WI38 (cell line): ENCODE data around the gene RALGDS.
"Not testable (repeated sequence)": the region's sequence is repeated elsewhere in the genome, so short reads cannot be mapped to it uniquely, and the experiment has no call there.

Experiments used
- H3K4me3 ChIP-seq: 2 replicates; pipeline ENCODE4 v1.5.1; 2011; ENCODE audit warnings: low read depth, mild to moderate bottlenecking, control low read depth, low read length
- CTCF ChIP-seq: IDR thresholded peaks from 2 replicates; pipeline ENCODE4 v1.5.1; 2012; ENCODE audit warnings: low read depth, mild to moderate bottlenecking, control low read depth, low read length

RALGDS gene

DNA sequence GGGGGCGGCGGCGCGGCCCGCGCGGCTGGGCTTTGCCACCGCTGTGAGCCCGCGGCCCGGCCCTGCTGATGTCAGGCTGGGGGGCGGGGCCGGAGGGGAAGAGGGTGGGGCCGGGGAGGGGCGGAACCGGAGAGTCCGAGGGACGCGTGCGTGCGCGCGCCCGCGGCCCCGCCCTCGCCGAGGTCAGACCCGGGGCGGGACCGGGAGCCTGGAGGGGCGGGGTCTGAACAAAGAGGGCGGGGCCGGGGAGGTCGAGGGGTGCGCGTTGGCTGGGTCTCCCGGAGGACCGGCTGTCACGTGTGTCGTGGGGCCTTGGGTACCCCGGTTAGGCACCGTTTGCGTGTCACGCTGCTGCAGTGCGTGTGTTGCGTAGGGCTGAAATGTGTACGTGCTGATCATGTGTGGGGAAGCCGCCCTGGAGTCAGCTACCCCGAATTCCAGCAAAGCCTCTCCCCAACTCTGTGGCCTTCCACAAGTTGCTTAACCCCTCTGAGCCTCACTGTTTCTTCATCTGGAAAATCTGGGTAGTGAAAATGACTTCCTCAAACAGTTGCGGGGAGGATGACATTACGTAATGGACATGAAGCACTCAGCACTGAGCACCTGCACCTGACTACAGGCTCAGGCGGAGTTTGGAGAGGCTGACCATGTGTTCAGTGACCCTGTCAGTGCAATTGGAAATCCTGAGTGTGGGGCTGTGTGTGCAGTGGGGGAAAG is at the start of gene RALGDS:
RALGDS (minus strand) TSS at position 43 of the 717 bp plus-strand sequence. CDS start 86 bp downstream, outside the sequence.
- H3K4me3 ChIP-seq = peak within 1 kb of the TSS; percentile 74
- TF ChIP-seq CTCF = no peak

DNA sequence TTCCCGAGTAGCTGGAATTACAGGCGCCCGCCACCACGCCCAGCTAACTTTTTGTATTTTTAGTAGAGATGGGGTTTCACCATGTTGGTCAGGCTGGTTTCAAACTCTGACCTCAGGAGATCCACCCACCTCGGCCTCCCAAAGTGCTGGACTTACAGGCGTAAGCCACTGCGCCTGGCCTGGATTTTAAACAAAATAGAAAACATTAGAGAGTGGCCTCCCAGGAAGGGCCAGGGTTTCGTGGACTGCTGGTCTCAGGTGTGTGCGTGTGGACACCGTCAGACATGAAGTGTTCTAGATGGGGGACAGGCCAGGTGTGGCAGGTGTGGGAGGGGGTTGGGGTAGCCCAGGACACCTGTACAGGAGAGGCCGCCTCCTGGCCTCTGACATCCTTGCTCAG is 49.7 kb upstream of the RALGDS start:
- TF ChIP-seq CTCF = no peak
- H3K4me3 ChIP-seq = no peak overlapping the region

GRCh38 chr9:133169687-133170086 is 48.6 kb upstream of the RALGDS start:
- not testable (repeated sequence) for H3K4me3 ChIP-seq

- no peak for TF ChIP-seq CTCF
- H3K4me3 ChIP-seq = no peak overlapping the region
These were observed 48.1 kb upstream of the RALGDS start for GRCh38 chr9:133169102-133169501.

DNA sequence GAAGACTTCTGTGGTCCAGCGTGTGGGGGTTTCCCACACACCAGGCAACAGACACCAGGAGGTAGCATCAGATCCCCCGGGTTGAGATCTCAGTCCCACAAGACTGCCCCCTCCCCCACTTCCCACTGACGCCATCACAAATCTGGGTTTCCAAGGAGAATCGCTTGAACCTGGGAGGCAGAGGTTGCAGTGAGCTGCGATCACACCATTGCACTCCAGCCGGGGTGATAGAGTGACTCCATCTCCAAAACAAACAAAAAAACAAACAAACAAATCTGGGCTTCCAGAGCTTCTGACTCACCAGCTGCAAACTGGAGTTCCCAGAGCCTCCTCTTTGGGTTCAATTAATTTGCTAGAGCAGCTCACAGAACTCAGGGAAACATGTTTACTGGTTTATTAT is 47.4 kb upstream of the RALGDS start:
- no peak for TF ChIP-seq CTCF
- H3K4me3 ChIP-seq = no peak overlapping the region

- no peak overlapping the region for H3K4me3 ChIP-seq
These were observed 46.7 kb upstream of the RALGDS start for GRCh38 chr9:133167769-133168168.

GRCh38 chr9:133167096-133167730 is 46.2 kb upstream of the RALGDS start:
- H3K4me3 ChIP-seq = no peak overlapping the region
- TF ChIP-seq CTCF = no peak

More at GRCh38 chr9:133167769-133168168, 46.7 kb upstream of the RALGDS start:
- TF ChIP-seq CTCF = no peak
